Endodermal cell (in vitro differentiated cells): ENCODE data around the gene TTN. TPM values are rescaled to one million over a fixed set of nuclear protein-coding genes. Genes with fewer than 3 reads are reported as not detected.

Source experiments
- DNase-seq: peaks from one replicate; pipeline ENCODE4 v3.0.0-alpha.2; 2017
- H3K27ac ChIP-seq: 2 replicates; pipeline ENCODE4 v1.5.1; 2013; ENCODE audit warnings: mild to moderate bottlenecking, low read depth, low read length, moderate library complexity
- H3K27me3 ChIP-seq: 2 replicates; pipeline ENCODE4 v1.6.1; 2013; ENCODE audit warnings: mild to moderate bottlenecking, low read length, moderate library complexity; ENCODE audit not compliant: insufficient read depth, control insufficient read depth, poor library complexity, severe bottlenecking
- H3K36me3 ChIP-seq: 2 replicates; pipeline ENCODE4 v1.7.0; 2013; ENCODE audit warnings: mild to moderate bottlenecking, low read length, moderate library complexity; ENCODE audit not compliant: control insufficient read depth, insufficient read depth
- H3K4me1 ChIP-seq: one replicate; pipeline ENCODE4 v1.7.0; 2013; ENCODE audit warnings: low read length; ENCODE audit not compliant: control insufficient read depth, insufficient read depth
- H3K4me3 ChIP-seq: 2 replicates; pipeline ENCODE4 v1.5.1; 2013; ENCODE audit warnings: mild to moderate bottlenecking, low read length, moderate library complexity
- H3K9ac ChIP-seq: 2 replicates; pipeline ENCODE4 v1.6.1; 2013; ENCODE audit warnings: mild to moderate bottlenecking, low read length, moderate library complexity; ENCODE audit not compliant: poor library complexity, severe bottlenecking; ENCODE audit errors: extremely low read depth
- H3K9me3 ChIP-seq: 2 replicates; pipeline ENCODE4 v1.6.1; 2013; ENCODE audit warnings: mild to moderate bottlenecking, low read length, moderate library complexity; ENCODE audit not compliant: control insufficient read depth
- H3K27ac Mint-ChIP-seq: 2 replicates; pipeline ENCODE4 v1.8.0; 2020; ENCODE audit warnings: mixed read lengths
- H3K27me3 Mint-ChIP-seq: 2 replicates; pipeline ENCODE4 v1.8.0; 2021; ENCODE audit warnings: mild to moderate bottlenecking, mixed read lengths; ENCODE audit not compliant: insufficient read depth
- H3K36me3 Mint-ChIP-seq: 2 replicates; pipeline ENCODE4 v1.8.0; 2020; ENCODE audit warnings: low read depth, mixed read lengths
- H3K4me1 Mint-ChIP-seq: 2 replicates; pipeline ENCODE4 v1.8.0; 2020; ENCODE audit warnings: mixed read lengths
- H3K4me3 Mint-ChIP-seq: 2 replicates; pipeline ENCODE4 v1.8.0; 2020; ENCODE audit warnings: mild to moderate bottlenecking, moderate library complexity, mixed read lengths
- H3K9me3 Mint-ChIP-seq: 2 replicates; pipeline ENCODE4 v1.8.0; 2020; ENCODE audit warnings: mild to moderate bottlenecking, mixed read lengths
- CTCF ChIP-seq: fragments of 200-600 bp; sonication (generic); conservative IDR thresholded peaks from 2 replicates; pipeline ENCODE4 v1.5.0; 2021; ENCODE audit warnings: antibody characterized with exemption, mild to moderate bottlenecking
- WGBS, 2 experiments: methylation state at CpG; one replicate each; pipeline versions ENCODE4 v1.1.5 to v1.1.7; 2013; ENCODE audit warnings: missing lambda C conversion rate in 2 of 2, mixed read lengths in 1 of 2; ENCODE audit not compliant: insufficient coverage in 1 of 2, insufficient read length in 1 of 2; 5-methylcytosine and 5-hydroxymethylcytosine counted together
- total RNA-seq, 2 donors: library from RNA; stranded (reverse); fragmentation: NEBNext Ultra II Directional in 1 of 2; extraction: Animal tissue kit (Norgen Biotek cat#: 25700) in 1 of 2; gene quantifications; 2 replicates in 1 of 2; 3 replicates in 1 of 2; pipeline ENCODE4 v1.2.1, GENCODE V29; 2021

The TTN gene
- total RNA-seq, 2 donors from 2014 or later, result 101 to 118 TPM

GRCh38 chr2:178530131-178530530 is 277.1 kb downstream of the TTN start:
- 97 to 100% methylated on average over 1 to 2 of the region's 2 CpGs for WGBS, 2 experiments
- Mint-ChIP-seq H3K9me3 (peaks cover 5% of the 10 kb centered on the region), H3K4me3 (no peak overlapping the region), H3K4me1 (no peaks in the 10 kb centered on the region), H3K36me3 (peaks cover 90% of the 10 kb centered on the region), H3K27me3 (no peaks in the 10 kb centered on the region), H3K27ac (no peak overlapping the region)
- no peaks in the 10 kb centered on the region for H3K9me3 ChIP-seq
- H3K4me3 ChIP-seq, result no peak overlapping the region
- H3K27ac ChIP-seq, result no peak overlapping the region
- H3K27me3 ChIP-seq, result no peaks in the 10 kb centered on the region
- H3K36me3 ChIP-seq, result peaks cover 85% of the 10 kb centered on the region
- H3K9ac ChIP-seq, result no peak overlapping the region
- TF ChIP-seq CTCF, result no peak
- H3K4me1 ChIP-seq, result no peaks in the 10 kb centered on the region
- DNase-seq, result no peak

GRCh38 chr2:178529194-178529593 is 278.0 kb downstream of the TTN start:
- no peaks in the 10 kb centered on the region for H3K4me1 ChIP-seq
- no peak overlapping the region for H3K27ac Mint-ChIP-seq
- H3K27me3 Mint-ChIP-seq, result no peaks in the 10 kb centered on the region
- 86 to 100% methylated on average over 2 of the region's 2 CpGs for WGBS, 2 experiments
- no peak for TF ChIP-seq CTCF
- H3K9me3 ChIP-seq, result no peaks in the 10 kb centered on the region
- peaks cover 80% of the 10 kb centered on the region for H3K36me3 Mint-ChIP-seq
- no peak overlapping the region for H3K4me3 Mint-ChIP-seq
- no peak overlapping the region for H3K9ac ChIP-seq
- DNase-seq, result no peak
- no peaks in the 10 kb centered on the region for H3K4me1 Mint-ChIP-seq
- peaks cover 5% of the 10 kb centered on the region for H3K9me3 Mint-ChIP-seq
- H3K36me3 ChIP-seq, result peaks cover 76% of the 10 kb centered on the region
- no peaks in the 10 kb centered on the region for H3K27me3 ChIP-seq
- H3K4me3 ChIP-seq, result no peak overlapping the region
- H3K27ac ChIP-seq, result no peak overlapping the region

GRCh38 chr2:178528647-178529046 is 278.6 kb downstream of the TTN start:
- H3K9me3 Mint-ChIP-seq, result peaks cover 8% of the 10 kb centered on the region
- no peak overlapping the region for H3K27ac ChIP-seq
- H3K36me3 Mint-ChIP-seq, result peaks cover 78% of the 10 kb centered on the region

More at GRCh38 chr2:178528647-178529046, 278.6 kb downstream of the TTN start:
- Histone ChIP-seq H3K9ac (no peak overlapping the region), H3K9me3 (no peaks in the 10 kb centered on the region), H3K4me3 (no peak overlapping the region), H3K4me1 (no peaks in the 10 kb centered on the region), H3K36me3 (peaks cover 70% of the 10 kb centered on the region), H3K27me3 (no peaks in the 10 kb centered on the region)
- TF ChIP-seq CTCF, result no peak
- WGBS, 2 experiments, result 92 to 93% methylated on average over 5 of the region's 5 CpGs
- no peak overlapping the region for H3K4me3 Mint-ChIP-seq
- no peaks in the 10 kb centered on the region for H3K4me1 Mint-ChIP-seq
- H3K27ac Mint-ChIP-seq, result no peak overlapping the region
- no peak for DNase-seq
- H3K27me3 Mint-ChIP-seq, result no peaks in the 10 kb centered on the region
